Colonic mucosa (tissue), 4 donors: ENCODE data around the gene PIK3R1. TPM values are rescaled to one million over a fixed set of nuclear protein-coding genes. Genes with fewer than 3 reads are reported as not detected.

Experiments
- DNase-seq: peaks from one replicate; pipeline ENCODE4 v3.0.0-alpha.2; 2020
- H3K27ac ChIP-seq: fragments of 200-600 bp; one replicate; pipeline ENCODE4 v1.8.0; 2021
- H3K27me3 ChIP-seq: fragments of 200-600 bp; one replicate; pipeline ENCODE4 v1.8.0; 2021
- H3K36me3 ChIP-seq: fragments of 200-600 bp; one replicate; pipeline ENCODE4 v1.8.0; 2021
- H3K4me1 ChIP-seq: fragments of 200-600 bp; one replicate; pipeline ENCODE4 v1.8.0; 2021; ENCODE audit warnings: mild to moderate bottlenecking
- H3K4me3 ChIP-seq: fragments of 200-600 bp; one replicate; pipeline ENCODE4 v1.8.0; 2021
- H3K9ac ChIP-seq, 2 donors: one replicate each; pipeline ENCODE4 v1.7.0; 2013; ENCODE audit warnings: control low read depth in 2 of 2, low read depth in 2 of 2, low read length in 2 of 2
- H3K9me3 ChIP-seq: fragments of 200-600 bp; one replicate; pipeline ENCODE4 v1.8.0; 2021
- CTCF ChIP-seq: fragments of 200-600 bp; IDR thresholded peaks from one replicate; pipeline ENCODE4 v1.8.0; 2022; ENCODE audit warnings: antibody characterized with exemption, mild to moderate bottlenecking
- intact Hi-C: fragments of 100-400 bp; cut with DNase I; formaldehyde crosslinking; loops from one replicate; pipeline ENCODE4 v1.14.1; 2022
- total RNA-seq, 2 donors: library from RNA; stranded (reverse); fragmentation: NEBNext Ultra II Directional in 1 of 2; extraction: Animal tissue kit (Norgen Biotek cat#: 25700) in 1 of 2; gene quantifications; one replicate each; pipeline ENCODE4 v1.2.1, GENCODE V29; 2021
- donor health status: healthy.
- donor health status: DM: no; HTN: no; CAD: no.
- donor health status: DM: no; HTN: no; CAD: no.

Gene PIK3R1
- total RNA-seq, 2 donors from 2014 or later = 42.9 to 58.1 TPM

GRCh38 chr5:68266457-68266856 lies 50.9 kb downstream of the PIK3R1 start:
- no peaks in the 10 kb centered on the region for H3K27me3 ChIP-seq
- H3K9ac ChIP-seq = peak overlapping the region in 1 of 2 donors; percentile 0
- no peaks in the 10 kb centered on the region for H3K9me3 ChIP-seq
- no peaks in the 10 kb centered on the region for H3K36me3 ChIP-seq
- TF ChIP-seq CTCF = no peak
- intact Hi-C loops = no loop called here
- DNase-seq = no peak
- no peak overlapping the region for H3K4me3 ChIP-seq
- peaks cover 26% of the 10 kb centered on the region for H3K4me1 ChIP-seq
- no peak overlapping the region for H3K27ac ChIP-seq

GRCh38 chr5:68267066-68267465 lies 51.5 kb downstream of the PIK3R1 start:
- Histone ChIP-seq H3K9me3 (no peaks in the 10 kb centered on the region), H3K4me1 (peaks cover 26% of the 10 kb centered on the region), H3K36me3 (no peaks in the 10 kb centered on the region), H3K27me3 (no peaks in the 10 kb centered on the region), H3K9ac (peak overlapping the region in 1 of 2 donors; percentile 0), H3K4me3 (no peak overlapping the region), H3K27ac (no peak overlapping the region)
- DNase-seq = no peak
- TF ChIP-seq CTCF = no peak
- intact Hi-C loops = no loop called here

GRCh38 chr5:68268101-68268851 lies 52.7 kb downstream of the PIK3R1 start:
- H3K27me3 ChIP-seq = no peaks in the 10 kb centered on the region
- H3K4me3 ChIP-seq = no peak overlapping the region
- no peaks in the 10 kb centered on the region for H3K9me3 ChIP-seq
- no peak overlapping the region for H3K27ac ChIP-seq
- no peak overlapping the region for H3K9ac ChIP-seq
- intact Hi-C loops = no loop called here
- no peak for DNase-seq
- TF ChIP-seq CTCF = no peak
- peaks cover 26% of the 10 kb centered on the region for H3K4me1 ChIP-seq
- H3K36me3 ChIP-seq = no peaks in the 10 kb centered on the region

- Histone ChIP-seq H3K9ac (no peak overlapping the region), H3K27ac (no peak overlapping the region), H3K4me1 (peaks cover 21% of the 10 kb centered on the region), H3K27me3 (no peaks in the 10 kb centered on the region), H3K36me3 (no peaks in the 10 kb centered on the region), H3K9me3 (no peaks in the 10 kb centered on the region), H3K4me3 (no peak overlapping the region)
- no peak for DNase-seq
- intact Hi-C loops = no loop called here
- TF ChIP-seq CTCF = no peak
Measured at GRCh38 chr5:68268852-68269130, 53.2 kb downstream of the PIK3R1 start.

- no peak overlapping the region for H3K9ac ChIP-seq
- H3K36me3 ChIP-seq = no peaks in the 10 kb centered on the region
- DNase-seq = no peak
- no peak overlapping the region for H3K27ac ChIP-seq
- TF ChIP-seq CTCF = no peak
- H3K9me3 ChIP-seq = no peaks in the 10 kb centered on the region
- no peak overlapping the region for H3K4me3 ChIP-seq
- no peaks in the 10 kb centered on the region for H3K27me3 ChIP-seq
- intact Hi-C loops = no loop called here
- H3K4me1 ChIP-seq = peaks cover 13% of the 10 kb centered on the region
Measured at GRCh38 chr5:68269820-68270219, 54.3 kb downstream of the PIK3R1 start.
